SIG-M5 treated with dmso at 0.1 percent for 504 hours (cell line): ENCODE measurements around the gene P2RY12.
A peak's percentile ranks its signal among the peaks of the same experiment; 100 is the strongest.

ENCODE experiments used
- DNase-seq: peaks from one replicate; lab custom pipeline; 2025; ENCODE audit not compliant: unreplicated experiment; lab: John Stamatoyannopoulos, UW

The P2RY12 gene

GRCh38 chr3:151384741-151385174 is at the start of gene P2RY12:
TSS of gene P2RY12 (minus strand) at chr3:151384753. CDS start at chr3:151338845, 45,908 bp downstream.
- DNase-seq, result peak; percentile 95

DNA sequence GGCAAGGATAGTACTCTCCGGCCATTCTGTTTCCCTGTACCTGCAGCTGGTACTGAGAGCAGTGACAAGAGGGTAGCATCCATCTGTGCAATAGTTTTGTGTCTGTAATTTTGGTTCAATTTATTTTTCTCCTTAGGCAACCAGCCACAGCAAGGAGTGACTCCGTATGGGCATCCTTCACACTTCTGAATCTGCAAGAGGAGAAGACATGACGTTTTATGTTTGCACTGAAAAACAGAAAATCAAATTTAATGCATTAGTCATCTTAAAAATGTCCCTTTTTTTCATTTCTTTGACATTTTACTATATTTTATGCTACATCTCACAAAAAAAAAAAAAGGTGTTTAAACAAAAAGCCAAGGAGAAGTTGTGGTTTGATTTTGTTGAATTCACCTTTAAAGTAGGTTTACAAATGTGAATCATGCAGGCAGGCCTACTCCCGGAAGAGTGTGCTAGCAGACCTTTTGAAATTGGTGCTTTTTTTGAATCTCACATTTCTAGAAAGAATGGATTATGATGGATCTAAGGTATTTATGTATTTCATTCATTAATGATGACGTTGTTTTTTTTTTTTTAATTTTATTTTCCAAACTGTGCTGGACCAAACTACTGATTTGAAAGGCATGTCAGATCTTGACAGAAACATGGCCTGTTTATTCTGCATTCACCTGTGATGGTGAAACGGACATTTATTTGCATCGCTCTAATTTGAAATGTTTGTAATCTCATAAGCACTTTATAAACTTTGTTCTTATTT is 48.2 kb upstream of the P2RY12 start:
- DNase-seq, result no peak

DNA sequence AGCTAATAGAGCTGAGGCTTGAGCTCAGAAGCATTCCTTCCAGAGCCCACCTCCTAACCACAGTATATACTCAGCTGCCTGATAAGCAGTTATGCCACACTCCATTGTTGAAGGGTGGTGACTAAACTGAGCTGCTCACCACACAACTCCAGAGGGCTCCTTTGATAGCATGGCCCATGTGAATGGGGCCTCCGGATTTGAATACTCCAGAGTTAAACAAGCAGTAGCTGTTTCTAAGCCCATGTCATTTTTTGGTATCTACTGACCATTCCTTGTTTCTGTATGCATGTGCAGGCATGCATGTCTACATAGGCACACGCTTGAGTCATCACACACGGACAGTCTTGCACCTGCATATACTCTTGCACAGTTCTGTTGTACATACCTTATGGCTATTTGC is 47.4 kb upstream of the P2RY12 start:
- DNase-seq, result no peak

DNA sequence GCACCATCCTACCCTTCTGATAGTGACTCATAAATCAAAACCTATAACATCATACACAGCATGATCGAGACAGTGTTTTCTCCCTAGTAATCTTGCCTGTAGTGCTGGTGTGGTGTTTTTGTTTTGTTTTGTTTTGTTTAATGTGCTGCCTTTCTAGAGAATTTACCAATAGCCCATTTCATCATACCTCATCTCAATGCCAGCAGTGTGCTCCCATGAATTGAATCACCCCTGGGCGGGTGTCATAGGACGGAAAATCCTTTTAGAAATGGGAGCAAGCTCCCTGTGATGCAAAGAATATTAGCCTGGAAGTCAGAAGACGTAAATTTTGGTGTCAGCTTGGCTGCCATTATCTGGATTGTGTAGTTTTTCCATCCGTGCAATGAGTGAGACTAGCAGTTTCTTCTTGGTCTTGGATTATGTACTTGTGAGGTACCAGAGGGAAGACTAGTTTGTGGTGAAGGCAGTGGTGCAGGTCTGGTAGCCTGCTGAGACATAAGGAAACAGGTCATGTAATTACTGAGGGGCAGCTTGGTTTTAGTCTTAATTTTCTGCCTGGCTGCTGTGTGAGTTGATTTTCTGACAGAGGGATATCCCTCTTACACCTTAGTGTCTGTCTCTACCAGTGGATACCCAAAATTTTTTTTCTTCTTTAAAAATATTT is 46.4 kb upstream of the P2RY12 start:
- DNase-seq, result no peak

DNA sequence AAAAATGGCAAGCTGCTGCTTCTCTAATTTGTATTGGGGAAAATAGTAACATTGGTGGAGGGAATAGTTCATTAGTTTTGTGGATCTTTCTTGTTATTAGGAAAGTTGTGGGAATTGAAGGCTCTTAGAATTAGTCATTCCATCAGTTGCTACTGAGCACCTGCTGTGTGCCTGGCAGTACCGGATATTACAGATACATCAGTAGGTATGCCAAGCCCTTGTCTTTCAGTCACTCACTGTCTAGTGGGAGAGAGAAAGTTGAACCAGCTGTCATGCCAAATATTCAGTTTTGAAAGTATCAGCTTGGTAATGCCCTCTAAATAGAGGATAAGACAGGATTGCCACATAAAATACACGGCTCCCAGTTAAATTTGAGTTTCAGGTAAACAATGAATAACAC is 43.8 kb upstream of the P2RY12 start:
- DNase-seq, result no peak

DNA sequence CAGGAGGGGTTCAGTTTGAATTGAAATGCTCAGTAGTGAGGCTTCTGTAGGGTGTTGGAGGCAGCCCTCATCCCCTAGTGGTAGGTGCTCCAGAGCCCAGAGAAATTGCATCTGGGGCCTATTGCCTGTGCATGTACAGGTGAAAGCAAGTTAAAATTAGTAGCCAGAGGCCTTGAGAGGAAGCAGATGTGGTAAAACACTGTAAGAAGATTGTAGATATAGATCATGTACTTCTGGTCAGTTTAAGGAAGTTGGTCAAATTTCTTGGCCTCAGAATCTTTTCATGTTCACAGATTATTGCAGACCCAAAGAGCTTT is 41.7 kb upstream of the P2RY12 start:
- peak; percentile 16 for DNase-seq

DNA sequence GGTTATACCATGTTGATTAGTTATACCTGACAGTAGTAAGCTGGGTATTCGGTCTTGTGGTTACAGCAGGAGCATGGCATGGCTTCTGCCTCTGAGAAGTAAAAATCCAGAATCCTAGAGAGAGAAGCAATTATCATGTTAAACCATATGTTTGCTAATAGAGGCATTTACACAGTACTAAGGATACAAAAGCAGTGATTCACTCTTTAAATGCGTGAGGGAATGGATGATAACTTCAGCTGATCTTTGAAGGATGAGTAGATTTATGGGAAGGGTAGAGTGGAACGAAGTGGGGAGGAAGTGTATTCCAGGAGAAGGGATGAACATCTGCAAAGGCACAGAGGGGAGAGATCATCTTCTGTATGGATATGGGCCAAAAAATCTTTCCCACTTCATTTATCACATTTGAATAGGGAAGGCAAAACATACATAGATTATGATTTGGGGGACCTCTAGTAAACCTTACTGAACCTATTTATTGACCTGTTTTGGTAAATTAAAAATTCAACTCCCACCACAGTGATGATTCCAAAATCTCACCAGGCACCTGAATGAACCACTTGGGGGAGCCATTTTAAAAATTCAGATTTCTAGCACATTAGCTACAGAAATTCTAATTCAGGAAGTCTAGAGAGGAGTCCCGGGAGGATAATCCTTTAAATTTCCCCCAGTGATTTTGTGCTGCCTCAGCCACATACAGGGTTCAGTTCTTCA is 41.2 kb upstream of the P2RY12 start:
- no peak for DNase-seq

DNA sequence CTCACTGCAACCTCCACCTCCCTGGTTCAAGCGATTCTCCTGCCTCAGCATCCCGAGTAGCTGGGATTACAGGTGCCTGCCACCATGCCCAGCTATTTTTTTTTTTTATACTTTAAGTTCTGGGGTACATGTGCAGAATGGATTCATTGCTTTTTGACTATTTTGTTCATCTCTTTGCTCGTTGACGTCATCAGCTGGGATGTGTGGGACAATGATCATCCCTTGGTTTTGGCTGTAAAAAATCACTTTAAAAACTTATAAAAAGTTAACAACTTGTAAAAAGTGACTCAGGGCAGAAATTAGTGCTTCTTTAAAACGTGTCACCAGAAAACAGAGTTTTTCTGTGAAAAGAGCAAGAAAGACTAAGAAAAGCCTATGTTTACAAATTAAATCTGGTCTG is 38.5 kb upstream of the P2RY12 start:
- DNase-seq, result no peak

DNA sequence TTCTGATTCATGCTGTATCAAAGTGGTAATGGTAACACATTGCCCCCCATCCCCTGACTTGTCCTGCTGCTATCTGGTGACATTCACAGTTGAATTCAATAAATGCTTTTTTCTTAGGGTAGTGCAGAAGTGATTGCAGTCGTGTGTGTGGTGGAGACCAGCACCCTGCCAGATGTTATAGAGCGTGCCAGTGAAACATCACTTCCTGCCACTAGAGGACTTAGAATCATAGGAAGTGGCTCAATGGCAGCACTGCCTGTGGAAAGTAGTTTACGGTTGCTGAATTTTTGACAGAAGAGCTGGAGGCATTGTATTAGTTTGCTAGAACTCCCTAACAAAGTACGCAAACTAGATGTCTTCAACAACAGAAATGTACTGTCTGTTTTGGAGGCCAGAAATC is 37.4 kb upstream of the P2RY12 start:
- peak; percentile 35 for DNase-seq

DNA sequence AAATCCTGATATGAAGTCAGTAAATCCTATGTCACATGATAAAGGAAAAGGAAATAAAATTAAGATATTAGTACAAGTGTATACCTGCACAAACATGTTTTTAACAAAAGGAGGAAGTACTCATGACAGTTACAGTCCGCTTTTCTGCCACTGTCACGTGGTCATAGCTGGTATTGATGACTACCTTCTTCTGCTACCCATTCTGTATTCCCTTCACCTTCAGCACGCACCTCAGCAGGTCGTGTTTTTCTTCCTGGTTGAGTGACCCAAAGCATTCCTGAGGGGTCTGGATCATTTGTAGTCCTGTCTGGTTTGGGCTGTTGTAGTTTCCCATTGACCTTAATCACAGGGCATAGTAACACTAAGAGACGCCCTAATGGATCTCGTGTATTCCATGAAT is 35.3 kb upstream of the P2RY12 start:
- DNase-seq, result no peak

DNA sequence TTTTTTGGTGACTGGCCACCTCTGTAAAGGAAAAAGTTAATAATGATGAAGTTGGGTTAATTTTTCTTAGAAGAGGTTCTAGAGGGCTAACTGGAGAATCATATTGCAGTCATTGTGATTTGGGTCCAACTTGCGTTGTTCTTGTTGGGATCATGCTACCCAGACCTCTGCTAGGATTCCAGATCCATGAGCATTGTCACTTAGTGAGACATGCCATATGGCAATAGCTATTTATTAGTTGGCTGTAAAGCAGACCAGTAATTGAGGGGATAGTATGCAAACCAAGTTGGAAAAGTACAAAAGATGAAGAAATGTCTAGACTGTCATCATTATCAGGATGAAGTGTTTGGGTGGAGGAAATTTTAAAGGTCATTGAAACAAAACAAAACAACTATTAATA is 30.7 kb upstream of the P2RY12 start:
- no peak for DNase-seq

- no peak for DNase-seq
Observed at GRCh38 chr3:151412989-151413388, 28.4 kb upstream of the P2RY12 start.

DNA sequence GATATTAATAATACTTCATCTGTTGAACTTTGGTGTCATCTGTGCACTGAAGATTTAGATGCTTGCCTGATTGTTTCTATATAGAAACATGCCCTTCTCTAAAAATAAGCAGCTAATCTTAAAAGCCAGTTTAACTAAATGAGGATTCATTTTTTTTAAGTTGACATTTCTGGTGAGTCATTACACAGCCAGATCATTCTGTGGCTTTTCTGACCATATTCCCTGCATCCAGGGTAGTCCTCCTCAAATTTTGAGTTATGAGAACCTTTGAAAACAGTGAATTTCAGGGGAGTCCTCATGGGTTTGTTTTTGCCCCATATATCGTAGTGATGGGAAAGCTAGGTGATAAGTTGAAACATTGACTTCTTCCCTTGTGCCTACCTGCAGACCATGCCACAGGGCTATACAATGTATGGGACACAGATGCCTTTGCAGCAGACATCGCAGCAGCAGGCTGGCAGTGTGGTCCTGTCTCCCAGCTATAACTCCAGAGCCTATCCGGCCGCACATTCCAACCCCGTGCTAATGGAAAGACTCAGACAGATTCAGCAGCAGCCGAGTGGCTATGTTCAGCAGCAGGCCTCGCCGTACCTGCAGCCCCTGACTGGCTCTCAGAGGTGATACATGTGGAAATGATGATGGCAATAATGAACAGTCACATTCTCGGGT is 26.5 kb upstream of the P2RY12 start:
- no peak for DNase-seq

DNA sequence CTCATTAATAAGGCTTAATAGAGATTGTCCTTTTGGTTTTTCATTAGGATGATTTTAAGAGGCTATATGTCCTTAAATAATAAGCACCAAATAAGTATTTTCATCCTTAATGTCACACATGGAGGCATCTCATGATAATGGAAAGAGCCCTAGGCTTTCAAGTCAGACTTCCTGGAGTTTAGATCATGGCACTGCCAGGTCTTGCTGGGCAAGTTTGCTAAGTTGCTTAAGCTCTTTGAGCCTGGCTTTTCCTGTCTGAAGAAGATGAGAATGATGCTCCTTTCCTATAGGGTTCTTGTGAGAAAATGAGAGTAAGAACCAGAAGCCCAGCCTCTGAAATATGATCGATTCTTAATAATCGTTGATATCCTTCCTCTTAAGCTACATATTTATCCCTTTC is 23.4 kb upstream of the P2RY12 start:
- no peak for DNase-seq

GRCh38 chr3:151404316-151404715 is 19.8 kb upstream of the P2RY12 start:
- peak; percentile 33 for DNase-seq

- DNase-seq, result no peak
Observed at GRCh38 chr3:151403246-151403645, 18.7 kb upstream of the P2RY12 start.

GRCh38 chr3:151402349-151402748 is 17.8 kb upstream of the P2RY12 start:
- DNase-seq, result no peak

- no peak for DNase-seq
Observed at GRCh38 chr3:151400341-151400740, 15.8 kb upstream of the P2RY12 start.

- peak; percentile 20 for DNase-seq
Observed at GRCh38 chr3:151398895-151399294, 14.3 kb upstream of the P2RY12 start.

DNA sequence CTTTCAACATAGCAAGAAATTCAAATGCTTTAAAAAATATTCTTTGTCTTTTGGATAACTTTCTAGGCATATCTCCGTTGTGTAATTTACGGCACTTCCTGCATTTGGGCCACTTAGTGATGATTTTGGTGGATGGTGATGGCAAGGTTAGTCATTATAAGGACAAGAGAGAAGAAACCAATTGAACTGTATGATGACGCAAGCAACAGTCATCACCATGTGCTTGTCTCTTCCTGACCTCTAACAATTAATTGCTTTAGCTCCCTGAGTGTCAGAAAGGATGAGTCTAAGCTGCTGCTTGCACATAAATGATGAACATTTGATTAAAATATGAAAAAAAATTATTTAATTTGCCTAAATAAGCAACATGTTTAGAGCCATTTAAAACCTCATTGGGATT is 11.3 kb upstream of the P2RY12 start:
- DNase-seq, result peak; percentile 74

DNA sequence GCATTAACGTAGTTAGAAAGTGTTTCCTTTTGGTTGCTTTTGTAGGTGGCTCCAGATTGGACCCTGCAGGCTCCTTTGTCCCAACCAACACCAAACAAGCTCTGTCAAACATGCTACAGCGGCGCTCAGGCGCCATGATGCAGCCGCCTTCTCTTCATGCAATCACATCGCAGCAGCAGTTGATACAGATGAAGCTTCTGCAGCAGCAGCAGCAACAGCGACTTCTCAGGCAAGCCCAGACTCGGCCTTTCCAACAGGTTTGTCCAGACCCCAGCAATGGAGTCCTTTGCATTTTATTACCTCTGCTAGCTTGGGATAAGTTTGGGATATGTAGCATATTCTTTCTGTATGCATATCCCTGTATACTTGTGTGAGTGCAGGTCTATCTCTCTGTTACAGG is 10.1 kb upstream of the P2RY12 start:
- DNase-seq, result no peak

DNA sequence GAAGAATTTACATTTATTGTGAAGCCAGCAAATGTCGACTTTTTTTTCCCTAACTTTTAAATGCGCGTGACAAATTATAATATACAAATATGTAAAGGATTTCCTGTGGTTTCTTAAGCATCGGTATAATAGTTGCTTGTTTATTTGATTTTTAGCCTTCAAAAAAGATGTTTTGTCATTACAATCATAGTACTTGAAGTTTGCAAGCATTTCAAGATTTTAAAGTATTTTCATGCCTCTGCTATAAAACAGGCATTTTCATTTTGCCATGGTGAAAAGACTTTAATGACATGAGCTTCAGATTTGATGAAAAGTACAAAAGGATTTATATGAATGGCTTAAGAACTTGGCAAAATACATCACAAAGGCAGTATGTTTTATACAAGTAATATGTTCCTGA is 9.4 kb upstream of the P2RY12 start:
- DNase-seq, result no peak
